PC-9 (cell line): Measurements from ENCODE around the gene RALGAPA2.

Experiments
- CTCF ChIP-seq: fragments of 200-600 bp; sonication (generic); conservative IDR thresholded peaks from 2 replicates; pipeline ENCODE4 v1.6.1; 2017; ENCODE audit warnings: mixed run types, antibody characterized with exemption, mild to moderate bottlenecking, moderate library complexity
- EZH2 ChIP-seq: fragments of 200-600 bp; sonication (generic); IDR thresholded peaks from 2 replicates; pipeline ENCODE4 v1.8.0; 2017; ENCODE audit warnings: antibody characterized with exemption, low read depth

GRCh38 chr20:20737158-20737557, 24.7 kb upstream of the RALGAPA2 start:
- TF ChIP-seq CTCF (no peak), EZH2 (no peak)
